HepG2 (cell line): ENCODE measurements around the gene TSPAN32. TPM values are rescaled to one million over a fixed set of nuclear protein-coding genes. Genes with fewer than 3 reads are reported as not detected.

ENCODE experiments used
- ATAC-seq: fragments of 200-7000 bp; cut with Tn5 transposase; 3 replicates; pipeline ENCODE4 v1.9.1; 2020; ENCODE audit warnings: mild to moderate bottlenecking, moderate library complexity
- BruUV-seq: library from RNA; stranded (reverse); fragments of 400-500 nt; replicated peaks from 2 replicates; lab custom pipeline; 2021; lab: Mats Ljungman, UMichigan
- CTCF ChIA-PET: fragments of 300-600 bp; formaldehyde crosslinking; extraction: SDS; loops from one replicate; lab custom pipeline; 2021; ENCODE audit warnings: low total read pairs, inconsistent platforms, low intra/inter-chr PET ratio; lab: Yijun Ruan, JAX
- POLR2A ChIA-PET: fragments of 350-600 bp; sonication (Branson Sonifier 250); formaldehyde crosslinking; loops from one replicate; lab custom pipeline; 2020; ENCODE audit warnings: antibody characterized with exemption, inconsistent platforms; lab: Yijun Ruan, JAX
- DNase-seq: peaks from one replicate; pipeline ENCODE4 v3.0.0-alpha.2; 2015; ENCODE audit warnings: low spot score
- FAIRE-seq: peaks from 3 replicates; lab custom pipeline; 2011; peaks lifted over from hg19 to GRCh38; lab: Jason Lieb, UNC
- H2AFZ ChIP-seq: one replicate; pipeline ENCODE4 v1.6.1; 2011; ENCODE audit warnings: low read length, inconsistent platforms
- H3K27ac ChIP-seq: fragments of 300-600 bp; 3 replicates; pipeline ENCODE4 v1.8.0; 2011; ENCODE audit warnings: mixed run types, mild to moderate bottlenecking, mixed read lengths, low read length, inconsistent platforms; ENCODE audit not compliant: insufficient read depth; ENCODE audit errors: extremely low read length
- H3K27me3 ChIP-seq, 2 experiments: fragments of 200-600 bp in 1 of 2; 2 replicates in 1 of 2; 3 replicates in 1 of 2; pipeline versions ENCODE4 v1.6.0 to v1.8.0; 2011; ENCODE audit warnings: low read length in 2 of 2, mild to moderate bottlenecking in 2 of 2, moderate library complexity in 2 of 2, inconsistent platforms in 1 of 2; ENCODE audit not compliant: insufficient read depth in 2 of 2, control insufficient read depth in 1 of 2
- H3K36me3 ChIP-seq, 2 experiments: fragments of 200-600 bp in 1 of 2; replicated peaks in 1 of 2; 2 replicates in 1 of 2; 3 replicates in 1 of 2; pipeline versions ENCODE4 v1.5.1 to v1.8.0; 2011; ENCODE audit warnings: low read length in 2 of 2, inconsistent platforms in 1 of 2; ENCODE audit not compliant: insufficient read depth in 2 of 2, control insufficient read depth in 1 of 2
- H3K4me1 ChIP-seq: 2 replicates; pipeline ENCODE4 v1.5.1; 2012; ENCODE audit warnings: low read length, inconsistent platforms; ENCODE audit not compliant: insufficient read depth
- H3K4me2 ChIP-seq: 2 replicates; pipeline ENCODE4 v1.6.0; 2011; ENCODE audit warnings: low read depth, low read length, inconsistent platforms
- H3K4me3 ChIP-seq, 3 experiments: fragments of 200-600 bp in 1 of 3; sonication (generic), shearing (Covaris generic) in 1 of 3; replicated peaks in 1 of 3; 2 replicates each; pipeline ENCODE4 v1.5.1; 2011 to 2016; ENCODE audit warnings: low read length in 3 of 3, inconsistent platforms in 2 of 3, low read depth in 2 of 3, mild to moderate bottlenecking in 2 of 3, control low read depth in 1 of 3, mixed read lengths in 1 of 3; ENCODE audit not compliant: insufficient read depth in 1 of 3
- H3K79me2 ChIP-seq: one replicate; pipeline ENCODE4 v1.6.1; 2011; ENCODE audit warnings: low read length, inconsistent platforms; ENCODE audit not compliant: insufficient read depth
- H3K9ac ChIP-seq: 2 replicates; pipeline ENCODE4 v1.6.0; 2011; ENCODE audit warnings: mild to moderate bottlenecking, low read depth, low read length, inconsistent platforms; ENCODE audit not compliant: insufficient read depth
- H3K9me3 ChIP-seq: 2 replicates; pipeline ENCODE4 v1.5.1; 2012; ENCODE audit warnings: mild to moderate bottlenecking, low read length
- H4K20me1 ChIP-seq: 2 replicates; pipeline ENCODE4 v1.6.0; 2011; ENCODE audit warnings: inconsistent platforms, mild to moderate bottlenecking, low read length, moderate library complexity; ENCODE audit not compliant: insufficient read depth
- ATF1 ChIP-seq: IDR thresholded peaks from 2 replicates; pipeline ENCODE4 v1.6.1; 2016; ENCODE audit warnings: mild to moderate bottlenecking, control low read depth
- CREBL2 ChIP-seq: sonication (generic); formaldehyde crosslinking; IDR thresholded peaks from 2 replicates; pipeline ENCODE4 v1.8.1; 2023; ENCODE audit warnings: missing genetic modification reagents, mild to moderate bottlenecking, borderline replicate concordance
- ERF ChIP-seq: IDR thresholded peaks from 2 replicates; pipeline ENCODE4 v1.6.1; 2018; ENCODE audit warnings: missing biosample characterization, missing genetic modification reagents
- HBP1 ChIP-seq: IDR thresholded peaks from 2 replicates; pipeline ENCODE4 v1.6.1; 2016; ENCODE audit warnings: low read depth, control low read depth
- JARID2 ChIP-seq: sonication (generic); formaldehyde crosslinking; IDR thresholded peaks from 2 replicates; pipeline ENCODE4 v1.8.1; 2023; ENCODE audit warnings: missing genetic modification reagents, inconsistent platforms; ENCODE audit not compliant: insufficient replicate concordance
- SOX5 ChIP-seq: IDR thresholded peaks from 2 replicates; pipeline ENCODE4 v1.6.1; 2016; ENCODE audit warnings: borderline replicate concordance
- ZFP91 ChIP-seq: sonication (generic); formaldehyde crosslinking; IDR thresholded peaks from 2 replicates; pipeline ENCODE4 v1.9.0; 2022; ENCODE audit warnings: missing genetic modification reagents, mild to moderate bottlenecking, borderline replicate concordance
- ZNF709 ChIP-seq: sonication (generic); formaldehyde crosslinking; IDR thresholded peaks from 2 replicates; pipeline ENCODE4 v1.5.0; 2020; ENCODE audit warnings: mild to moderate bottlenecking, missing genetic modification reagents
- WGBS: methylation state at CpG from one replicate; pipeline ENCODE4 v1.1.6; 2017; ENCODE audit warnings: low lambda C conversion rate; 5-methylcytosine and 5-hydroxymethylcytosine counted together
- in situ Hi-C: cut with HindIII; loops from 2 replicates; pipeline ENCODE4 v1.10.0; 2017; ENCODE audit warnings: low pct_unique_long_range_greater_than_20kb; ENCODE audit not compliant: extremely low pct_ligation_motif_present
- intact Hi-C: fragments of 100-400 bp; cut with micrococcal nuclease; formaldehyde crosslinking; loops from one replicate; pipeline ENCODE4 v1.10.0; 2022; ENCODE audit not compliant: unreplicated experiment
- polyA plus RNA-seq, 8 experiments: library from polyadenylated mRNA; depleted of rRNA in 3 of 8; stranded (reverse) in 7 of 8; unstranded in 1 of 8; fragments of >200 nt; fragmentation: Illumina TruSeq in 4 of 8; extraction: Trizol in 4 of 8; gene quantifications; 2 replicates each; pipeline versions ENCODE4 v1.2.1 to v1.2.3, GENCODE V29; 2011 to 2016; ENCODE audit warnings: low read depth in 4 of 8, missing spikeins in 1 of 8, mixed read lengths in 1 of 8; ENCODE audit not compliant: insufficient read depth in 1 of 8
- small RNA-seq, 3 experiments: library from RNA; depleted of rRNA; stranded (forward); fragments of <200 nt; gene quantifications; one replicate each; pipeline ENCODE3, GENCODE V24; 2012; ENCODE audit warnings: low read depth in 2 of 3, low replicate concordance in 1 of 3; ENCODE audit not compliant: insufficient read length in 3 of 3, insufficient read depth in 2 of 3
- total RNA-seq, 5 experiments: library from RNA; depleted of rRNA; stranded (reverse); fragments of >200 nt; fragmentation: Illumina TruSeq; extraction: Trizol; gene quantifications; 2 replicates each; pipeline ENCODE4 v1.2.3, GENCODE V29; 2016; ENCODE audit warnings: low read depth in 1 of 5

The TSPAN32 gene
- total and polyA plus RNA-seq, 2 of the 13 experiments (the other 11 are each of a cell fraction or from before 2014, with no cell fraction given), result 0.09 to 0.70 TPM

GRCh38 chr11:2366733-2367132 is 64.9 kb downstream of the TSPAN32 start (continued):
- no peak for TF ChIP-seq ZNF709 (CRISPR knock-in tag)
- no peak for TF ChIP-seq HBP1 (CRISPR knock-in tag)
- TF ChIP-seq ATF1, result no peak
- TF ChIP-seq ZFP91 (CRISPR knock-in tag), result no peak
- TF ChIP-seq SOX5 (CRISPR knock-in tag), result no peak

- Histone ChIP-seq H3K36me3 (no peaks in the 10 kb centered on the region), H3K4me2 (no peak overlapping the region), H3K4me1 (no peaks in the 10 kb centered on the region), H3K27me3 (peaks cover 12 to 60% of the 10 kb centered on the region in 2 experiments; a peak in 4 of 5 replicates), H3K9me3 (no peaks in the 10 kb centered on the region), H3K27ac (no peak overlapping the region), H3K9ac (no peak overlapping the region), H4K20me1 (no peaks in the 10 kb centered on the region), H2AFZ (no peak overlapping the region), H3K4me3 (no peak overlapping the region), H3K79me2 (no peaks in the 10 kb centered on the region)
- no TSS peak for BruUV-seq
- FAIRE-seq (no peak), DNase-seq (no peak), ATAC-seq (no peak)
- TF ChIP-seq JARID2 (CRISPR knock-in tag) (no peak), ERF (CRISPR knock-in tag) (no peak), CREBL2 (CRISPR knock-in tag) (no peak)
- POLR2A ChIA-PET, result no interaction called here
- in situ Hi-C loops (no loop called here), intact Hi-C loops (no loop called here)
- WGBS, result 25% methylated on average over 8 of the region's 17 CpGs
- CTCF ChIA-PET, result no interaction called here
Observed at GRCh38 chr11:2367266-2368160, 65.7 kb downstream of the TSPAN32 start.

Small RNA genes lying within 50 kb of the gene (small RNA-seq; reads per million reads assigned to genes)
- gene RNU6-878P, result 0 reads per million in 3 experiments

Other genes starting within 250 kb of the TSPAN32 start
- 79.1 and 138 TPM in 2 replicates for gene IGF2, start 162.6 kb upstream of the TSPAN32 start, total RNA-seq (2016; rRNA removed; fragmentation: Illumina TruSeq; extraction: Trizol)
- 254 and 379 TPM in 2 replicates for gene IGF2, start 162.6 kb upstream of the TSPAN32 start, polyA plus RNA-seq (2011; rRNA removed)
- gene INS, start 140.8 kb upstream of the TSPAN32 start, total RNA-seq (2016; rRNA removed; fragmentation: Illumina TruSeq; extraction: Trizol), result not detected in 2 replicates
- not detected in 2 replicates for gene INS, start 140.8 kb upstream of the TSPAN32 start, polyA plus RNA-seq (2011; rRNA removed)
- gene TH, start 130.2 kb upstream of the TSPAN32 start, total RNA-seq (2016; rRNA removed; fragmentation: Illumina TruSeq; extraction: Trizol), result not detected in 2 replicates
- gene TH, start 130.2 kb upstream of the TSPAN32 start, polyA plus RNA-seq (2011; rRNA removed), result 0.36 and 0.42 TPM in 2 replicates
- 0.07 TPM in 1 of 2 replicates, not detected in the other for gene ASCL2, start 31.4 kb upstream of the TSPAN32 start, total RNA-seq (2016; rRNA removed; fragmentation: Illumina TruSeq; extraction: Trizol)
- not detected in 2 replicates for gene ASCL2, start 31.4 kb upstream of the TSPAN32 start, polyA plus RNA-seq (2011; rRNA removed)
- gene C11orf21, start 95 bp upstream of the TSPAN32 start, total RNA-seq (2016; rRNA removed; fragmentation: Illumina TruSeq; extraction: Trizol), result not detected in 2 replicates
- 0.03 and 0.08 TPM in 2 replicates for gene C11orf21, start 95 bp upstream of the TSPAN32 start, polyA plus RNA-seq (2011; rRNA removed)
- gene CD81, start 75.3 kb downstream of the TSPAN32 start, total RNA-seq (2016; rRNA removed; fragmentation: Illumina TruSeq; extraction: Trizol), result not detected in 2 replicates
- not detected in 2 replicates for gene CD81, start 75.3 kb downstream of the TSPAN32 start, polyA plus RNA-seq (2011; rRNA removed)
- gene TSSC4, start 98.7 kb downstream of the TSPAN32 start, total RNA-seq (2016; rRNA removed; fragmentation: Illumina TruSeq; extraction: Trizol), result 51.5 and 58.6 TPM in 2 replicates
- 16.2 and 20.5 TPM in 2 replicates for gene TSSC4, start 98.7 kb downstream of the TSPAN32 start, polyA plus RNA-seq (2011; rRNA removed)
- not detected in 2 replicates for gene TRPM5, start 142.5 kb downstream of the TSPAN32 start, total RNA-seq (2016; rRNA removed; fragmentation: Illumina TruSeq; extraction: Trizol)
- gene TRPM5, start 142.5 kb downstream of the TSPAN32 start, polyA plus RNA-seq (2011; rRNA removed), result 0.05 and 0.12 TPM in 2 replicates
- 0.02 TPM in 1 of 2 replicates, not detected in the other for gene KCNQ1, start 143.0 kb downstream of the TSPAN32 start, total RNA-seq (2016; rRNA removed; fragmentation: Illumina TruSeq; extraction: Trizol)
- gene KCNQ1, start 143.0 kb downstream of the TSPAN32 start, polyA plus RNA-seq (2011; rRNA removed), result 0.08 and 0.13 TPM in 2 replicates